Esophagus squamous epithelium (tissue), 5 donors: ENCODE results near the gene QRFPR. TPM values are rescaled to one million over a fixed set of nuclear protein-coding genes. Genes with fewer than 3 reads are reported as not detected.

Experiments
- DNase-seq: peaks from one replicate; lab custom pipeline; 2025; lab: John Stamatoyannopoulos, UW
- H3K27ac ChIP-seq, 4 donors: fragments of 200-600 bp; sonication (generic); one replicate each; pipeline ENCODE4 v1.5.1; 2016 to 2019; ENCODE audit warnings: mild to moderate bottlenecking in 1 of 4
- H3K27me3 ChIP-seq, 4 donors: fragments of 200-600 bp; sonication (generic); 1 replicate in 3 of 4; 2 replicates in 1 of 4; pipeline versions ENCODE4 v1.5.1 to v1.6.0; 2017 to 2021; ENCODE audit warnings: antibody characterized with exemption in 1 of 4
- H3K36me3 ChIP-seq, 3 donors: fragments of 200-600 bp; sonication (generic); one replicate each; pipeline ENCODE4 v1.5.1; 2016 to 2019
- H3K4me1 ChIP-seq, 3 donors: fragments of 200-600 bp; sonication (generic); one replicate each; pipeline ENCODE4 v1.5.1; 2017 to 2019
- H3K4me3 ChIP-seq, 4 donors: fragments of 200-600 bp; sonication (generic); 1 replicate in 3 of 4; 2 replicates in 1 of 4; pipeline ENCODE4 v1.5.1; 2016 to 2019; ENCODE audit warnings: mild to moderate bottlenecking in 2 of 4, moderate library complexity in 1 of 4
- H3K9me3 ChIP-seq, 3 donors: fragments of 200-600 bp; sonication (generic); one replicate each; pipeline ENCODE4 v1.5.1; 2016 to 2019
- CTCF ChIP-seq, 6 experiments: fragments of 450-650 bp in 4 of 6; fragments of 200-600 bp in 2 of 6; sonication (generic) in 2 of 6; IDR thresholded peaks; one replicate each; pipeline ENCODE4 v1.5.1; 2016 to 2019; ENCODE audit warnings: antibody characterized with exemption in 6 of 6, mild to moderate bottlenecking in 4 of 6, moderate library complexity in 4 of 6
- POLR2A ChIP-seq, 4 donors: fragments of 450-650 bp; IDR thresholded peaks; one replicate each; pipeline ENCODE4 v1.6.1; 2017; ENCODE audit warnings: antibody characterized with exemption in 4 of 4, mild to moderate bottlenecking in 4 of 4, moderate library complexity in 3 of 4
- WGBS, 2 donors: methylation state at CpG; one replicate each; pipeline ENCODE4 v1.1.5; 2018; 5-methylcytosine and 5-hydroxymethylcytosine counted together
- intact Hi-C: fragments of 100-400 bp; cut with DNase I; formaldehyde crosslinking; loops from one replicate; pipeline ENCODE4 v1.15.0; 2022
- total RNA-seq, 4 donors: library from RNA; depleted of rRNA; stranded (reverse); fragments of >200 nt; gene quantifications; one replicate each; pipeline ENCODE4 v1.1.0, GENCODE V29; 2016
- donor health status: DM: yes; HTN: yes; CAD: no.

The QRFPR gene
- total RNA-seq, 4 donors from 2014 or later, result 0.97 to 3.5 TPM; not detected in 2

GRCh38 chr4:121400632-121401031, 19.8 kb upstream of the QRFPR start:
- Histone ChIP-seq H3K27ac (no peak overlapping the region), H3K4me1 (no peaks in the 10 kb centered on the region), H3K4me3 (no peak overlapping the region), H3K27me3 (no peaks in the 10 kb centered on the region), H3K9me3 (no peaks in the 10 kb centered on the region), H3K36me3 (no peaks in the 10 kb centered on the region)
- no peak for DNase-seq
- no peak for TF ChIP-seq POLR2A (IDR thresholded peaks at IDR 0.05)
- no peak for TF ChIP-seq CTCF (IDR thresholded peaks at IDR 0.05)
- 84 to 89% methylated on average over 4 of the region's 4 CpGs for WGBS, 2 donors
- intact Hi-C loops, result no loop called here

DNA sequence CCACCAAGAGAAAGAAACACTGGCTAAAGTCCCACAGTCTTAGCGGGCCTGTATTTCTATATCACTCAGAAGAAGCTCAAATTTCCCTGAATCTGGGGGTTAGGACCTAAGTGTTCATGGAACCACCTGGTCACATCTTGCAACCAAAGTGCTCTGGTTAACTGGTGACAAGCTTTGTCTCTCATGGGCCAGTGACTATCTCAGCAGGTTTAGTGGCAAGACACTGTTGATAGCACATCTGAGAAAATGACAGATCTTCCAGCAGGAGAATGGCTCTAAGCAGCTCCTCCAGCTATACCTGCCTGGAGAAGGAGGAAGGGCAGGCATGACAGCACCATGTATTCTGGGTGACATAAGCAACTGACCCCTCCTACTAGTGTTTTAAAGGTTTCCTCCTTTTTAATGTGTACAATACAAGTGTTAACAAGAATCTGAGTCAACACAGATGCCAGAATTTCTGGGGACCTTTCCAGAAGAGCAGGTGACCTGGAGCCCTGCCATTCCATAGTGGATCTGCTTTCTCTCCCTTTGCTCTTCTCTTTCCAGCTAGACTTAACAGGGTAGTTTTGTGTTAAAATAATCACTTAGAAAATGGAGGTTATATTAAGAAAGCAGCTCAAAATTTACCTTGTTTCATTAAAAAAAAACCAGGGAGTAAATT, 17.3 kb upstream of the QRFPR start:
- no peaks in the 10 kb centered on the region for H3K27me3 ChIP-seq
- 18 to 33% methylated on average over 1 of the region's 1 CpG for WGBS, 2 donors
- no peak overlapping the region for H3K27ac ChIP-seq
- intact Hi-C loops, result no loop called here
- no peaks in the 10 kb centered on the region for H3K36me3 ChIP-seq
- DNase-seq, result no peak
- no peaks in the 10 kb centered on the region for H3K4me1 ChIP-seq
- TF ChIP-seq CTCF (IDR thresholded peaks at IDR 0.05) (no peak), POLR2A (IDR thresholded peaks at IDR 0.05) (no peak)
- no peak overlapping the region for H3K4me3 ChIP-seq
- H3K9me3 ChIP-seq, result no peaks in the 10 kb centered on the region

DNA sequence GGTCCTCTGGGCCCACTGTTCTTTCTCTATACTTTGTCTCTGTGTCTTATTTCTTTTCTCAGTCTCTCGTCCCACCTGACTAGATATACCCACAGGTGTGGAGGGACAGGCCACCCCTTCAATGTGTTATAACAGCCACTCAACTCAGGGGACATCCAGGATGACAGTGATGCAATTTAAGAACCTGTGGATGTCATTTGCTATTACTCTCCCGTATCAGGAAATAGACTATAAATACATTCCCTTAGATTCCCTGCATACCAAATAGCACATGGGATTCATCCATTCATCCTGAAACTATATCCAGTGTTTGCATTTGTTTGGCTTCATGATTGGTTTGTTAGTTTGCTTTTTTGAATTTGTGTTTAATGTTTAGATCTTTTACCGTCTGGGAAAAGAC, 16.6 kb upstream of the QRFPR start:
- Histone ChIP-seq H3K27me3 (no peaks in the 10 kb centered on the region), H3K4me3 (no peak overlapping the region), H3K9me3 (no peaks in the 10 kb centered on the region), H3K4me1 (no peaks in the 10 kb centered on the region), H3K27ac (no peak overlapping the region), H3K36me3 (no peaks in the 10 kb centered on the region)
- 47 to 55% methylated on average over 3 of the region's 3 CpGs for whole genome bisulfite sequencing, 2 donors
- TF ChIP-seq CTCF (IDR thresholded peaks at IDR 0.05) (no peak), POLR2A (IDR thresholded peaks at IDR 0.05) (no peak)
- intact Hi-C loops, result no loop called here
- no peak for DNase-seq

- H3K4me3 ChIP-seq, result no peak overlapping the region
- no peaks in the 10 kb centered on the region for H3K9me3 ChIP-seq
- intact Hi-C loops, result no loop called here
- H3K36me3 ChIP-seq, result no peaks in the 10 kb centered on the region
- no peaks in the 10 kb centered on the region for H3K27me3 ChIP-seq
- DNase-seq, result no peak
- no peaks in the 10 kb centered on the region for H3K4me1 ChIP-seq
- H3K27ac ChIP-seq, result no peak overlapping the region
- 57 to 62% methylated on average over 5 of the region's 5 CpGs for WGBS, 2 donors
- no peak for TF ChIP-seq CTCF (IDR thresholded peaks at IDR 0.05)
- TF ChIP-seq POLR2A (IDR thresholded peaks at IDR 0.05), result no peak
These were observed 11.7 kb upstream of the QRFPR start for GRCh38 chr4:121392426-121393086.

GRCh38 chr4:121390335-121390734, 9.5 kb upstream of the QRFPR start:
- WGBS, 2 donors, result 39 to 56% methylated on average over 2 of the region's 2 CpGs
- H3K36me3 ChIP-seq, result no peaks in the 10 kb centered on the region
- intact Hi-C loops, result no loop called here
- TF ChIP-seq POLR2A (IDR thresholded peaks at IDR 0.05) (no peak), CTCF (IDR thresholded peaks at IDR 0.05) (no peak)
- no peak for DNase-seq
- H3K9me3 ChIP-seq, result no peaks in the 10 kb centered on the region
- no peak overlapping the region for H3K27ac ChIP-seq
- H3K27me3 ChIP-seq, result peaks cover 0 to 5% (median 0%) of the 10 kb centered on the region in 4 donors
- no peak overlapping the region for H3K4me3 ChIP-seq
- no peaks in the 10 kb centered on the region for H3K4me1 ChIP-seq
